ENCODE data around the gene CCNT2.

The CCNT2 gene

DNA sequence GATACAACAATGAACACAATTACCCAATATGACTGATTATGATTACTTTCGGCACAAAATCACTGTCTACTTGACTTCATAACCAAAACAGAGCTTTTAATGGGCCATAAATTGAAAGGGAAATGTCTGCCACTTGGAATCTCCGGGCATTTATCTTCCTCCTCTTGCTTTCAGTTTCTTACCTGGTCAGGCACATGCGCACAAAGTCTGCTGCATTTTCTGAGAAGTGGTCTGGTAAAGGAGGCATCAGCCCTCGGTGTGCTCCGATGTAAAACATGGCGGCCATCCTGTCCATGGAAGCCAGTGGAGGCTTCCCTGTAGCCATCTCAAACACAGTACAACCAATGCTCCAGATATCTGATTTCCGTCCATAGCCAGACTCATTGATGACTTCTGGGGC, 62.0 kb downstream of the CCNT2 start:
- Histone ChIP-seq H2BK12ac (ENCODE audit: low read length in 2 of 2) (no peak overlapping the region), H3K27ac (ENCODE audit: low read length, poor library complexity, severe bottlenecking) (no peak overlapping the region), H3K4me1 (ENCODE audit: control insufficient read depth, insufficient read depth, low read depth, low read length) (no peaks in the 10 kb centered on the region), H3K36me3 (ENCODE audit: control insufficient read depth in 1 of 2, insufficient read depth in 2 of 2, low read depth in 1 of 2, low read length in 2 of 2) (no peaks in the 10 kb centered on the region), H3K18ac (ENCODE audit: low read depth in 1 of 2, low read length in 2 of 2) (no peak overlapping the region), H2BK120ac (ENCODE audit: low read depth, low read length) (no peak overlapping the region), H3K9me3 (ENCODE audit: control insufficient read depth, low read length) (peaks cover 5% of the 10 kb centered on the region), H4K91ac (ENCODE audit: low read length) (no peak overlapping the region), H3K23ac (ENCODE audit: low read length in 2 of 2) (no peak overlapping the region), H3K27me3 (ENCODE audit: control insufficient read depth in 1 of 2, insufficient read depth in 1 of 2, low read length in 2 of 2) (no peaks in the 10 kb centered on the region), H3K4me3 (ENCODE audit: insufficient read depth in 1 of 2, low read depth in 1 of 2, low read length in 2 of 2) (no peak overlapping the region), H3K9ac (ENCODE audit: low read length) (no peak overlapping the region), H2AFZ (ENCODE audit: low read depth, low read length) (no peak overlapping the region), H3K79me1 (replicated peaks; ENCODE audit: low read length, poor library complexity, severe bottlenecking) (no peaks in the 10 kb centered on the region), H2BK5ac (ENCODE audit: low read depth, low read length, poor library complexity, severe bottlenecking) (no peak overlapping the region), H3K4me2 (ENCODE audit: low read length, poor library complexity, severe bottlenecking) (no peak overlapping the region), H3K14ac (ENCODE audit: low read length in 2 of 2) (no peak overlapping the region), H2AK5ac (ENCODE audit: low read length, severe bottlenecking) (no peak overlapping the region), H4K8ac (ENCODE audit: low read length) (no peak overlapping the region), H2BK15ac (ENCODE audit: low read depth, poor library complexity, severe bottlenecking) (no peak overlapping the region), H3K4ac (ENCODE audit: low read depth in 1 of 2, low read length in 2 of 2) (no peak overlapping the region)
- no peak for DNase-seq
- WGBS = 92% methylated on average over 7 of the region's 7 CpGs

DNA sequence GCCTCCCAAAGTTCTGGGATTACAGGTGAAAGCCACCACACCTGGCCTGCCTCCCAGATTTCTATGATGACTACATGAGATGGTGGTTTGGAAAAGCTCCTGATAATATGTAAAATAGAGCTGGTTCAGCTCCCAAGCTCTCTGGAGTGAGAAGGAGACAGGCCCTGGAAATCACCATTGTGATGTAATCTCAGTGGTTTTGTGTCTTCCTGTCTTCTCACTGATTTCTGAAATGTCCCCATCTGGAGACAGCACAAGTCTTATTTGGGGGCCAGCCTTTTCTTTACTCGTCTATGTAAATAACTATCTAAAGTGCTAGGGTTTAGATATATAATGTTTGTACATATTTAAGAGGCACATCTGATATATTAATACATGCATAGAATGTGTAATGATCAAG, 64.0 kb downstream of the CCNT2 start:
- no CpG with 5 or more reads among the region's 1 CpG for WGBS
- H3K23ac ChIP-seq (ENCODE audit: low read length in 2 of 2) = no peak overlapping the region
- no peak overlapping the region for H2AFZ ChIP-seq (ENCODE audit: low read depth, low read length)
- H3K18ac ChIP-seq (ENCODE audit: low read depth in 1 of 2, low read length in 2 of 2) = no peak overlapping the region
- H2BK15ac ChIP-seq (ENCODE audit: low read depth, poor library complexity, severe bottlenecking) = no peak overlapping the region
- H3K79me1 ChIP-seq (replicated peaks; ENCODE audit: low read length, poor library complexity, severe bottlenecking) = no peaks in the 10 kb centered on the region
- no peak overlapping the region for H2AK5ac ChIP-seq (ENCODE audit: low read length, severe bottlenecking)
- H3K4me1 ChIP-seq (ENCODE audit: control insufficient read depth, insufficient read depth, low read depth, low read length) = no peaks in the 10 kb centered on the region
- no peak overlapping the region for H4K91ac ChIP-seq (ENCODE audit: low read length)
- H4K8ac ChIP-seq (ENCODE audit: low read length) = no peak overlapping the region
- H3K4ac ChIP-seq (ENCODE audit: low read depth in 1 of 2, low read length in 2 of 2) = no peak overlapping the region
- H3K27me3 ChIP-seq (ENCODE audit: control insufficient read depth in 1 of 2, insufficient read depth in 1 of 2, low read length in 2 of 2) = peaks cover 15% of the 10 kb centered on the region in 2 experiments
- no peaks in the 10 kb centered on the region for H3K9me3 ChIP-seq (ENCODE audit: control insufficient read depth, low read length)
- no peak overlapping the region for H3K27ac ChIP-seq (ENCODE audit: low read length, poor library complexity, severe bottlenecking)
- no peak overlapping the region for H2BK120ac ChIP-seq (ENCODE audit: low read depth, low read length)
- no peak overlapping the region for H3K4me3 ChIP-seq (ENCODE audit: insufficient read depth in 1 of 2, low read depth in 1 of 2, low read length in 2 of 2)
- no peak overlapping the region for H3K9ac ChIP-seq (ENCODE audit: low read length)
- H2BK12ac ChIP-seq (ENCODE audit: low read length in 2 of 2) = no peak overlapping the region
- H2BK5ac ChIP-seq (ENCODE audit: low read depth, low read length, poor library complexity, severe bottlenecking) = no peak overlapping the region
- H3K14ac ChIP-seq (ENCODE audit: low read length in 2 of 2) = no peak overlapping the region
- no peaks in the 10 kb centered on the region for H3K36me3 ChIP-seq (ENCODE audit: control insufficient read depth in 1 of 2, insufficient read depth in 2 of 2, low read depth in 1 of 2, low read length in 2 of 2)
- H3K4me2 ChIP-seq (ENCODE audit: low read length, poor library complexity, severe bottlenecking) = no peak overlapping the region
- DNase-seq = no peak

DNA sequence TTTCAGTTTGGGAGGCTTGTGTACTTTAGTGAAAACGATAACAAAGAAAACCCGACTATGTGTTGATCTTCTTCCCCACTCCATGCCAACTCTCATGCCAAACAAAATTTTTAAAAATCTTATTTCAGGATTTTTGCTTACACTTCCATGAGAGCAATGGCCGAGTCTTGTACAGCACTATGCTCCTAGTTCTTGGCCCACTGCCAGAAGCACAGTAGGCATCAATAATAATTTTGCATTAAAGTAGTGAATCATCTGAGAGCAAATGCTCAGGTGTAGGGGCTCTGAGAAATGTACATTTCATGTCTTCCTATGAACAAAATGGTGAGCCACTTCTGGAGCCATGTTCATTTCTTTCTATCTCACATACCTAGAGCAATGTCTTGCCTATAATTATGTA, 66.4 kb downstream of the CCNT2 start:
- Histone ChIP-seq H3K27me3 (ENCODE audit: control insufficient read depth in 1 of 2, insufficient read depth in 1 of 2, low read length in 2 of 2) (peaks cover 19% of the 10 kb centered on the region in 2 experiments), H3K9me3 (ENCODE audit: control insufficient read depth, low read length) (no peaks in the 10 kb centered on the region), H3K79me1 (replicated peaks; ENCODE audit: low read length, poor library complexity, severe bottlenecking) (no peaks in the 10 kb centered on the region), H2BK12ac (ENCODE audit: low read length in 2 of 2) (no peak overlapping the region), H3K23ac (ENCODE audit: low read length in 2 of 2) (no peak overlapping the region), H3K18ac (ENCODE audit: low read depth in 1 of 2, low read length in 2 of 2) (no peak overlapping the region), H3K4ac (ENCODE audit: low read depth in 1 of 2, low read length in 2 of 2) (no peak overlapping the region), H3K27ac (ENCODE audit: low read length, poor library complexity, severe bottlenecking) (no peak overlapping the region), H4K91ac (ENCODE audit: low read length) (no peak overlapping the region), H3K4me2 (ENCODE audit: low read length, poor library complexity, severe bottlenecking) (no peak overlapping the region), H2BK5ac (ENCODE audit: low read depth, low read length, poor library complexity, severe bottlenecking) (no peak overlapping the region), H3K36me3 (ENCODE audit: control insufficient read depth in 1 of 2, insufficient read depth in 2 of 2, low read depth in 1 of 2, low read length in 2 of 2) (no peaks in the 10 kb centered on the region), H2AFZ (ENCODE audit: low read depth, low read length) (no peak overlapping the region), H2BK15ac (ENCODE audit: low read depth, poor library complexity, severe bottlenecking) (no peak overlapping the region), H2AK5ac (ENCODE audit: low read length, severe bottlenecking) (no peak overlapping the region), H3K14ac (ENCODE audit: low read length in 2 of 2) (no peak overlapping the region), H2BK120ac (ENCODE audit: low read depth, low read length) (no peak overlapping the region), H3K9ac (ENCODE audit: low read length) (no peak overlapping the region), H4K8ac (ENCODE audit: low read length) (no peak overlapping the region), H3K4me1 (ENCODE audit: control insufficient read depth, insufficient read depth, low read depth, low read length) (no peaks in the 10 kb centered on the region), H3K4me3 (ENCODE audit: insufficient read depth in 1 of 2, low read depth in 1 of 2, low read length in 2 of 2) (no peak overlapping the region)
- WGBS = 86% methylated on average over 3 of the region's 3 CpGs
- no peak for DNase-seq

DNA sequence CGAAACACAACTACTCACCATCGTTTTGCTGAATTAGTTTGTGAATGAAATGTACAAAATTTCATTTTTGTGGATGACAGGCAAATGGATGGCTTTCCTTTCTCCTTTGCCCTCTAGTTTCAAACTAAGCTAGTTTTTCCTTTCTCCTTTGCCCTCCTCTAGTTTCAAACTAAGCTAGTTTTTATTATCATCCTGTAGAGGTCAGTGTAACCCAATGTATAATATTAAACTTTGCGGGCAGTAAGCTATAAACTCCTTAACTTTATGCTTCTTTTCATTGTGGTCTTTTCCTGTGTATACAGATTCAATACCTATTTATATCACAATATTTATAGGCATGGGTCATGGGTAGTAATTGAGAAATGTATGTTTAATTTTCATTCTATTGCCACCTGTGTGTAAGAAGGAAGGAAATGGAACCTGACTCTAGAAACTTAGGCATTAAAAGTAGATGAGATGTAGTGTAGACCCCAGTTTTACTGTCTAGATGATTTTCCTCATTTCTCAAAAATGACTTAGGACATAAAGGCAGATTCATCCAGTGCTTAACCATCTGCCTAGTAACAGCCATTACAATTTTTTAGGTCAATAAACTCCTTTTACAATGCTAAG, 70.5 kb downstream of the CCNT2 start:
- H3K4ac ChIP-seq (ENCODE audit: low read depth in 1 of 2, low read length in 2 of 2) = no peak overlapping the region
- H2BK12ac ChIP-seq (ENCODE audit: low read length in 2 of 2) = no peak overlapping the region
- H2AK5ac ChIP-seq (ENCODE audit: low read length, severe bottlenecking) = no peak overlapping the region
- H4K8ac ChIP-seq (ENCODE audit: low read length) = no peak overlapping the region
- no peak overlapping the region for H2BK15ac ChIP-seq (ENCODE audit: low read depth, poor library complexity, severe bottlenecking)
- peaks cover 20 to 23% of the 10 kb centered on the region in 2 experiments for H3K27me3 ChIP-seq (ENCODE audit: control insufficient read depth in 1 of 2, insufficient read depth in 1 of 2, low read length in 2 of 2)
- DNase-seq = peak; percentile 49
- H3K9me3 ChIP-seq (ENCODE audit: control insufficient read depth, low read length) = no peaks in the 10 kb centered on the region
- no peak overlapping the region for H2BK5ac ChIP-seq (ENCODE audit: low read depth, low read length, poor library complexity, severe bottlenecking)
- no peaks in the 10 kb centered on the region for H3K79me1 ChIP-seq (replicated peaks; ENCODE audit: low read length, poor library complexity, severe bottlenecking)
- H3K27ac ChIP-seq (ENCODE audit: low read length, poor library complexity, severe bottlenecking) = no peak overlapping the region
- H3K18ac ChIP-seq (ENCODE audit: low read depth in 1 of 2, low read length in 2 of 2) = no peak overlapping the region
- no peaks in the 10 kb centered on the region for H3K36me3 ChIP-seq (ENCODE audit: control insufficient read depth in 1 of 2, insufficient read depth in 2 of 2, low read depth in 1 of 2, low read length in 2 of 2)
- H3K4me1 ChIP-seq (ENCODE audit: control insufficient read depth, insufficient read depth, low read depth, low read length) = no peaks in the 10 kb centered on the region
- no peak overlapping the region for H3K14ac ChIP-seq (ENCODE audit: low read length in 2 of 2)
- no peak overlapping the region for H3K4me3 ChIP-seq (ENCODE audit: insufficient read depth in 1 of 2, low read depth in 1 of 2, low read length in 2 of 2)
- no peak overlapping the region for H3K4me2 ChIP-seq (ENCODE audit: low read length, poor library complexity, severe bottlenecking)
- no peak overlapping the region for H4K91ac ChIP-seq (ENCODE audit: low read length)
- H2AFZ ChIP-seq (ENCODE audit: low read depth, low read length) = no peak overlapping the region
- no CpG with 5 or more reads among the region's 3 CpGs for WGBS
- H3K23ac ChIP-seq (ENCODE audit: low read length in 2 of 2) = no peak overlapping the region
- no peak overlapping the region for H3K9ac ChIP-seq (ENCODE audit: low read length)
- H2BK120ac ChIP-seq (ENCODE audit: low read depth, low read length) = no peak overlapping the region
